GM19025 (cell line): ENCODE data around the gene SMAD3.

ENCODE experiments used
- ATAC-seq: cut with Tn5 transposase; IDR thresholded peaks from one replicate; pipeline ENCODE4 v1.9.1; 2021; ENCODE audit warnings: mild to moderate bottlenecking, low read depth, moderate library complexity; ENCODE audit not compliant: unreplicated experiment

The SMAD3 gene

GRCh38 chr15:67216859-67217258 is 151.5 kb downstream of the SMAD3 start:
- no peak for ATAC-seq

- ATAC-seq = no peak
Measured at GRCh38 chr15:67218428-67218827, 153.0 kb downstream of the SMAD3 start.

- no peak for ATAC-seq
Measured at GRCh38 chr15:67219288-67219687, 153.9 kb downstream of the SMAD3 start.

GRCh38 chr15:67224889-67225288 is 159.5 kb downstream of the SMAD3 start:
- ATAC-seq = no peak

GRCh38 chr15:67225336-67225735 is 159.9 kb downstream of the SMAD3 start:
- no peak for ATAC-seq

GRCh38 chr15:67227431-67227830 is 162.0 kb downstream of the SMAD3 start:
- no peak for ATAC-seq

GRCh38 chr15:67227846-67228245 is 162.4 kb downstream of the SMAD3 start:
- ATAC-seq = no peak

GRCh38 chr15:67228286-67228685 is 162.9 kb downstream of the SMAD3 start:
- no peak for ATAC-seq

- ATAC-seq = no peak
Measured at GRCh38 chr15:67230504-67230903, 165.1 kb downstream of the SMAD3 start.

GRCh38 chr15:67232591-67232990 is 167.2 kb downstream of the SMAD3 start:
- ATAC-seq = no peak

GRCh38 chr15:67240235-67241131 is 175.1 kb downstream of the SMAD3 start:
- no peak for ATAC-seq

- ATAC-seq = peak; percentile 83
Measured at GRCh38 chr15:67241132-67241855, 175.9 kb downstream of the SMAD3 start.

GRCh38 chr15:67242708-67243111 is 177.3 kb downstream of the SMAD3 start:
- no peak for ATAC-seq
